ENCODE data around the gene TOX2.

TOX2 gene

DNA sequence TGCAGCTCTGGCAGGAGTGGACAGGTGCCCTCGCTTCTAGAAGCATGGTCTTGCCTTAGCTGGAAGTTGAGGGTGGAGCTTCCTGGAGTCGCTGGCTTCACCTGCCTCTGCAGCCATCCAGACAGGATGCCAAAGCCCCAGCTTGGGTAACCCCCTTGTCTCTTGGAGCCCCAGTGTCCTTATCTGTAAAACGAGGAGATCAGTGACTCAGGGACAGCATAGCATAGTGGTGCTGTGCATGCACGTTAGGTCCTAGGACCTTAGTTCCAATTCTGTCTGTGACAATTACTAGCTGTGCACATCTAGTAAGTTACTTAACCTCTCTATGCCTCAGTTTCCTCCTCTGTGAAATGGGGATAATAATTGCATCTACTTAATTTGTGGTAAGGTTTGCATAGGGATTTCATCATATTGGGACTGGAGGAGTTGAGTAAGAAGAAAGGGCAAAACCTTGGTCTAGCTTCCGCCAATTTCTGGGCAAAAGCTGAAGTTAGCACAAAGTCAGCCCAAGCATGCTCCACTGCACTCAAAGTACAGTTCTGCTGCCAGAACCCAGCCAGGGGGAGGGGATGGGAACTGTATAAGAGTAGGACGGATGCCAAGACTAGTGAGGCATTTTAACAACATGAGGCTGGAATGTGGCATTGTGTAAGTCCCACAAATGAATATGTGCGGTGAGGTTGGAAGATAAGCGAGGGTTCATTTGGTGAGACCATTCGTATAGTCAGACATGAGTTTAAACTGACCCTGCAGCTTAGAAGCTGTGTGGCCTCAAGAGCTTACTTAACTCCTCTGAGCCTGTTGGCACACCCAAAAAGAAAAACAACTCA, 24.5 kb downstream of the TOX2 start:
- in situ Hi-C loops (cut with HindIII; ENCODE audit: low sequenced_read_pairs): no loop called here

DNA sequence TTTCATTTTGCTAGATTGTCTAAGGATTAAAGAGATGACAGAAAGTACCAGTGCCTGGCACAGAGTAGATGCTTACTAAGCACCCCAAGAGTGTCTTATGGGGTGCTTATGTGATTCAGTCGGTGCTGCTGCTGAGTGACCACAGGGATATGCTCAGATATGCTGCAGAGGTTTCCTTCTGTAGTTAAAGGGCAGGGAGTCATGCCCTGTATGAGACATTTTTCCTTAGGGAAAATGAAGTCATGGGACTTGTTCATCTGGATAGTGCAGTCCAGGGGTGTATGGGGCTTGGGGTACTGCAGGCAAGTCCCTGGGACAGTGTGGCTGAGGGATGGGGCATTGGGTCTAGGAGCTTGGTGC, 25.1 kb downstream of the TOX2 start:
- in situ Hi-C loops (cut with HindIII; ENCODE audit: low sequenced_read_pairs): no loop called here

DNA sequence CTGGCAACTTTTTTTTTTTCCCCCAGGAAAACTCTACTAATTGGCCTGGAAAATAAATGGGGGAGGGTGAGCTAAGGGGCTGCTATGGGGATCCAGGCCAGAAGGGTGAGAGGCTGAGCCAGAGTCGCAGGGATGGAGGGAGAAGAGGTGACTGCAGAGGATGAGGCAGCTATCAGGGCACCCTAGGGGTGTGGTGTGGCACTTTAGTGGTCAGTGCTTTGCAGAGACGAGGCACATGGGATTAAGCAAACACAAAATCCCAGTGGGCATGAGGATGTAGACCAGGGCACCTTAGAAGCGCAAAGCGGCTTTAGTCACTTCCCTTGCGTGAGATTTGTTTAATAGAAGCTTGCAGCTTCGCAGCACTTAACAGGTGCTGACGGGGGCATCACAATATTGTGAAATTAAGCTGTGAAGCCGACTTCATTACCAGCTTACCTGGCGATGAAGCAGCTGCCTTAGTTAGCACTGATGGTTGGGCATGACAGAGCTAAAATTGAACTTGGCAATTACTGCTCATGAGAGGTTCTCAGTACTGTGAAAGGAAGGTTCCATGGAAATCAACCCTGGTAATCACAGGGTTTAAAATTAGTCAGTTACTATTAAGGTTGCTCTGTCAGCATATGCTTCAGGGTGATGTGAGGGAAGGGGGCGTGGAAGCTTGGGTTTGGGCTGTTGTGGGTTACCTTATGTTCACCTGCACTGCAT, 26.0 kb downstream of the TOX2 start:
- in situ Hi-C loops (cut with HindIII; ENCODE audit: low sequenced_read_pairs): no loop called here

DNA sequence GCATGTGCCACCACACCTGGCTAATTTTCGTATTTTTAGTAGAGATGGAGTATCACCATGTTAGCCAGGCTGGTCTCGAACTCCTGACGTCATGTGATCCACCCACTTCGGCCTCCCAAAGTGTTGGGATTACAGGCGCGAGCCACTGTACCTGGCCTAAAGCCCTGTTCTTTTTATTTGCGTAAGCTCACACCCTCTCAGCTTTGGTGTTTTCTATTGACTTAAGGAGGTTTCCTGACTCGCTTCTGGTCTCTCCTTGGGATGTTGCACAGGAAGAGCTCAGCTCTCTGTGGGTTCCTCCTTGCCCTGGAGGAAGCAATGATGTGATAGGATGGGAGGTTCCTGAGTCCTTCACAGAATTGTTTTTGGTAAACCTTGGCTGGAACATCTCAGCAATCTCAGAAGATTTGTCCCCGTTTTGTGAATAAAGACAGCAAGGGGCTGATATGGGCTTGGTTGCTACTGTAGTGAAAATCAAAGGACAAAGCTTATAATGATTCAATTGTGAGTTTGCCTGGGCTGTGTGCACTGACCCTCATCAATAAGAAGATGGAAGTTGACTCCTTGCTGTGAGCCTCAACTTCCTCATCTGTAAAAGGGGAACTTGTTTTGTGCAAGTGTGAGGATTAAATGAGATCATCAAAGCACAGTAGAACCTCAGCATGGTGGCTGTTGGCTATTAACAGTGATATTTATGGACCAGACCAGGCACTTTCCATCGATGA, 27.0 kb downstream of the TOX2 start:
- in situ Hi-C loops (cut with HindIII; ENCODE audit: low sequenced_read_pairs): no loop called here

- in situ Hi-C loops (cut with HindIII; ENCODE audit: low sequenced_read_pairs): no loop called here
These were observed 27.5 kb downstream of the TOX2 start for GRCh38 chr20:43942201-43942590.

GRCh38 chr20:43942667-43943285, 28.1 kb downstream of the TOX2 start:
- in situ Hi-C loops (cut with HindIII; ENCODE audit: low sequenced_read_pairs): no loop called here

GRCh38 chr20:43943725-43944124, 29.1 kb downstream of the TOX2 start:
- in situ Hi-C loops (cut with HindIII; ENCODE audit: low sequenced_read_pairs): no loop called here

DNA sequence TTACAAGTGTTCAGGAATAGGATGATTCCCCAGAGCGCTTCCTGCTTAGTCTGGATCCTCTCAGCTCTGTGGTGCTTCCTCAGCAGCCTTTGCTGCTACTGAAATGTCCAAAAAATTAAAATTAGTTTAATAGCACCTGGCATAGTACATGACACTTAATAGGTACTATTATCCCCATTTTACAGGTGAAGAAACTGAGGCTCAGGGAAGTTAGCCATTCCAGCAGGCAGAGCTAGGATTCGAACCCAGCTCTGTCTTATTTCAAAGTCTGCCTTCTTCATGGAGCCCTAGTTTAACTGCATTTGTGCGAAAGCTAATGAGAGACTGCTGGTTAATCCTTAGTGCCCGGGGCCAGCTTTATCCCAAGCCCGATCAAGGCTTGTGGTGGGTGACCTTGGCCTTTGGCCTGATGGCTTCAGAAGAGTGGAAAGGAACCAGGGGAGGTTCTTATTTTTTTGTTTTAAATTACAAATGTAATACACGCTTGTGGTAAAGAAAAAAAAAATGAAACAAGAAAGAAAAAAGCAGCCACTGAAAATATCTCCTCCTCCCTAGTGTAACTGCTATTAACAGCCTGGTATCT, 30.1 kb downstream of the TOX2 start:
- in situ Hi-C loops (cut with HindIII; ENCODE audit: low sequenced_read_pairs): no loop called here

DNA sequence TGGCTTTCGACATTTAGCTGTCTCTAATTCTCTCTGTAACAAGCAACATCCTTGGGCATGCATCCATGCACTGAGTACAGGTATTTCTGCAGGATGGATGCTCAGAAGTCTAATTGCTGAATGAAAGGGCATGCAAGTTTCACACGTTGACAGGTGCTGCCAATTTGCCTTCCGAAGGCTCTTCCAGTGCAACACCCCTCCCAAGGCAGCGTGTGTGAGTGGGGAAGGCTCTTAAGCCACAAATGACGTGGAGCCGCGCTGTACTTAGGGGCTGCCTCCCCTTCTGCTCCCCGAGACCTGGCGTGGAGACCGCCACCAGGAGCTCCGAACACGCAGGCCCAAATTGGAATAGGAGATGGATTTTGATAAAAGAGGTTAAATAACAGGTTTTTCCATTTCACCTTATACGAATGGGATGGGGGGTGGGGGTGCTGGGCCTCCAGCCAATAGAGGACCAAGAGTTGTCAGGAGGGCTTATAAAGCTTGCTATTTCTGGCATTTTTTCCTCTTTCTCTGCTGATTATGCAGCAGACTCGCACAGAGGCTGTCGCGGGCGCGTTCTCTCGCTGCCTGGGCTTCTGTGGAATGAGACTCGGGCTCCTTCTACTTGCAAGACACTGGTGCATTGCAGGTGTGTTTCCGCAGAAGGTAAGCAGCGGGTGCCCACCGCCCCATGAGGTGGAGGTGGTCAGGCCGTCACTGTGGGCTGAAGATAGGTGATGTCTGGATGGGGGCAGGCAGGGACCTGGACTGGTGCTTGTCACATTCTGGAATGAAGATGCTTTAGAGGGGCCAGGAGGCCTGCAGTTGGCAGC, 30.9 kb downstream of the TOX2 start:
- in situ Hi-C loops (cut with HindIII; ENCODE audit: low sequenced_read_pairs): no loop called here

DNA sequence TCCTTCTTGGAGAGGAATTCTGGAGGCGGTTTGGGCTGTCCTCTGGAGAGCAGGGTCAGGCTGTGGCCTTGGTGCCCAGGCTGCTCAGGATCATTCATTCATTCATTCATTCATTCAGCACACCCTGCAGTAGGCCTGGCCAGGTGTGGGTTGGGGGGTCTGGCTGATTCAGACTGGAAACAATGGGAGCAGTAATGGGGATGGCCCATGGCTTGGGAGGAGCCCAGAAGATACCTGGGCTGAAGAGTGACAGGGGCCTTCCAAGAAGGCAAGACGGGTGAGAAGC, 31.5 kb downstream of the TOX2 start:
- in situ Hi-C loops (cut with HindIII; ENCODE audit: low sequenced_read_pairs): no loop called here

DNA sequence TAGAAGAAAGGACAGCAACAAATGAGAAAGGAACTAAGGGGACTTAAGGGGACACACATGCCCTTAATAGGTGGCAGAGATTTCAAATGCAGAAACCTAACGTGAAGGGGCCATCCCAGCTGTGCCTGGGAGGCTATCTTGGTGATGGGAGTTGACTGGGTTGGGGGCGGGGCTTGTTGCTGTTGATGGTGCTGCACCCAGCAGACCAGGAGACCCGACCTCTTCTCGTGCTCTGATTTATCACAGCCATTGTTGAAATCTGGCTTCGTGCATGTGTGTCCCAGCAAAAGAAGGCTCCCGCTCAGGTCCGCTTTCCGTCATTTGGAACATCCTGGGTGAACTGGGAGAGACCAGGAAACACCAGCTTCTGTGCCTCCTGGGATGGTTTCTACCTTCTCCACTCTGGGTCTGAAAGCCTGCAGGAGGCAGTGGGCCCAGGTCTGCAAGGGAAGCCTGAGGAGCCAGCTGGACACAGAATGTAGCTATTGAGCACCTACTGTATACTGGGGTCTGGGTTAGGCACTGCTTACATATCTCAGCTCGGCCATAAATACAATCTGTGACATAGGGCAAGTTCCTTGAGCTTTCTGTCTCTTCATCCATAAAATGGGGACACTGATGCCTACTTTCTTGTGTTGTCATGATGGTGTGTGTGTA, 32.1 kb downstream of the TOX2 start:
- in situ Hi-C loops (cut with HindIII; ENCODE audit: low sequenced_read_pairs): no loop called here

GRCh38 chr20:43947316-43947710, 32.7 kb downstream of the TOX2 start:
- in situ Hi-C loops (cut with HindIII; ENCODE audit: low sequenced_read_pairs): no loop called here

DNA sequence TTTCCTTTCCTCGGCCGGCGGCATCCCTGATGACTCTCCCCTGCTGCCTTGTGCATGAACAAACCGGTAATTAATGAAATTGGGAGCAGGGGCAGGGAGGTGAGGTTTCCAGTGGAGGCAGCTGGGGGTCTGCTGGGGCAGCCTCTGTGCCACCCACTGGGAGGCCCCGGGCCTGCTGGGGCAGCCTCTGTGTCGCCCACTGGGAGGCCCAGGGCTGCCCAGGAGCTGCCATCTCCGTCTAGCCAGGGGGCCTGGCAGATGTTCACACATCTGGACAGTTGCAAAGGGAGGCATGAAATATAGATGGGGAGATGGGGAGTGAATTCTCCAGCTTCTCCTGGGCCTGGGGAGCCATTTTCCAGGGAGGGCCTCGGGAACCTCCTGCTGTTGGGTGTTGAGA, 33.8 kb downstream of the TOX2 start:
- in situ Hi-C loops (cut with HindIII; ENCODE audit: low sequenced_read_pairs): no loop called here

- in situ Hi-C loops (cut with HindIII; ENCODE audit: low sequenced_read_pairs): no loop called here
These were observed 34.6 kb downstream of the TOX2 start for GRCh38 chr20:43949248-43949647.

DNA sequence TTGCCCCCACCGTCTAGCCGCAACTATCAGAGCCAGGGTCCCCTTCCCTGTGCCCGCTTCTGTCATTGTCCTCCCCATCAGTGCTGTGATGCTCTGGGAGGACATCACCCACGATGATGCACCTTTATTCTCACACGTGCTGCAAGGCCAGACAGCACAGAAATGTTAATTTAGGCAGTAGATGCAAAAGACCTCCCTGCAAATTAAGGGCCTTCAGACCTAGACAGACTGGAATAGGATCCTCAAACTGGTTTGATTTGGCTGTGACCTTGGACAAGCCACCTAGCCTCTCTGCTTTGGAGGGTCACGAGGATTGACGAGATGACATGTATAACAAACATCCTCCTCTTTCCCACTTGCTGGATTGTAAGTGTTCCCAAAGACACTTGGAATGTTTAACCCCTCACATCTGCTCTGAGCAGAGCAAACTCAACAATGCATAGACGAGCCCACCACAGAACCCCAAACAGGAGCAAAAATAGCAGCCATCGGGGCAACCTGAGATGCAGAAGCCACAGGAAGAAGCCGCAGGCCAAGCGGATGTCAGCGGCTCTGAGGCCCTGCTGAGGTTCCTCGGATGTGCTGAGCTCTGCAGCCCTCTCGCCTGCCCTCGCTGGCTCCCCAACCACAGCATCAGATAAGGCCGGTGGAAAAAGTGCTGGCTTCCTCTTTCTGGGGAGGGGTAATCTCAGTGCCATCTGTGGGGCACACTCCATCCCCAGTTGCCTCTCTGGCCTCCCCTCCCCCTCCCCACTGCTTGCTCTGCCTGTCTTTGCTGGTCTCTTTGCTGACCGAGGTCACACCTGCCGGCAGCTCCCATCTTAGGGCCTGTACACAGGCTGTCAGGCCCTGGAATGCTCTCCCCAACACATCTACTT, 35.3 kb downstream of the TOX2 start:
- in situ Hi-C loops (cut with HindIII; ENCODE audit: low sequenced_read_pairs): no loop called here

DNA sequence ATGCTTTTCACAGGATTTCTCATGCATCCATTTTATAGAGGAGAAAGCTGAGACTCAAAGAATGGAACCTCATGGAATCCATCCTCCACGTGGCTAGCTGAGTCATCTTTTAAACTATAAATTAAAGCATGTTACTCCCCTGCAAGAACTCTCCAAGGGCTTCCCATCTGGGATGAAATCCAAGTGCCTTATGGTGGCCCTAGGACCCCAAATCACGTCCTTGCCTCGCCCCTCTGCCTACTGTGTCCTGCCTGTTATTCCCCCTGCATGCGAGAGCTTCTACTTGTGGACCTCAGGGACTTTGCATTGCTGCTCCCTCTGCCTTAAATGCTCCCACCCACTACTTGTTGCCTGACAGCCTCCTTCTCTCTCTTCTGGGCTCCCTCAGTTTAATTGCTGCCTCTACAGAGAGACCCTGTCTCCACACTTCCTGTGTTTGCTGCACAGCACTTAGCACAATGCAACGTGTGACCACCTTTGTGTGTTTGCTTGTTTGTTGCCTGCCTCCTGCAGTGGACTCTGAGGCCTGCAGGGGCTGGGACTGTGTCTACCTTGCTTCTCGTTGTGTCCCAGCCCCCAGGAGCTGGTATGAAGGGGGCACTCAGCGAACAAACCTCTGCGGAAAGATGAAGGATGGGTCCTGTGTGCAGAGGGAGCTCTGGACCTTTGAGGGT, 39.4 kb downstream of the TOX2 start:
- in situ Hi-C loops (cut with HindIII; ENCODE audit: low sequenced_read_pairs): no loop called here

GRCh38 chr20:43954704-43955061, 40.0 kb downstream of the TOX2 start:
- in situ Hi-C loops (cut with HindIII; ENCODE audit: low sequenced_read_pairs): no loop called here

GRCh38 chr20:43955062-43955749, 40.6 kb downstream of the TOX2 start:
- in situ Hi-C loops (cut with HindIII; ENCODE audit: low sequenced_read_pairs): no loop called here

All from DLD1 (cell line).